ENCODE data around the gene PHYHD1. TPM values are rescaled to one million over a fixed set of nuclear protein-coding genes. Genes with fewer than 3 reads are reported as not detected.

The PHYHD1 gene
- total and polyA plus RNA-seq, 2 of the 13 experiments (the other 11 are each of a cell fraction or from before 2014, with no cell fraction given), result 10.6 to 25.3 TPM

Other genes starting within 250 kb of the PHYHD1 start
- 611 and 724 TPM in 2 replicates for gene SET, start 231.8 kb upstream of the PHYHD1 start, total RNA-seq (2016; rRNA removed; fragmentation: Illumina TruSeq; extraction: Trizol)
- gene SET, start 231.8 kb upstream of the PHYHD1 start, polyA plus RNA-seq (2011; rRNA removed), result 72.8 and 94.2 TPM in 2 replicates
- gene PKN3, start 218.5 kb upstream of the PHYHD1 start, total RNA-seq (2016; rRNA removed; fragmentation: Illumina TruSeq; extraction: Trizol), result 8.3 and 13.2 TPM in 2 replicates
- gene PKN3, start 218.5 kb upstream of the PHYHD1 start, polyA plus RNA-seq (2011; rRNA removed), result 9.2 and 10.5 TPM in 2 replicates
- gene ZDHHC12, start 196.9 kb upstream of the PHYHD1 start, total RNA-seq (2016; rRNA removed; fragmentation: Illumina TruSeq; extraction: Trizol), result 18.3 and 28.0 TPM in 2 replicates
- gene ZDHHC12, start 196.9 kb upstream of the PHYHD1 start, polyA plus RNA-seq (2011; rRNA removed), result 25.4 and 29.8 TPM in 2 replicates
- gene ZER1, start 149.1 kb upstream of the PHYHD1 start, total RNA-seq (2016; rRNA removed; fragmentation: Illumina TruSeq; extraction: Trizol), result 7.7 and 9.1 TPM in 2 replicates
- 40.0 and 43.9 TPM in 2 replicates for gene ZER1, start 149.1 kb upstream of the PHYHD1 start, polyA plus RNA-seq (2011; rRNA removed)
- 17.9 and 18.4 TPM in 2 replicates for gene TBC1D13, start 133.7 kb upstream of the PHYHD1 start, total RNA-seq (2016; rRNA removed; fragmentation: Illumina TruSeq; extraction: Trizol)
- 18.6 and 19.7 TPM in 2 replicates for gene TBC1D13, start 133.7 kb upstream of the PHYHD1 start, polyA plus RNA-seq (2011; rRNA removed)
- 26.3 and 28.7 TPM in 2 replicates for gene ENDOG, start 102.5 kb upstream of the PHYHD1 start, total RNA-seq (2016; rRNA removed; fragmentation: Illumina TruSeq; extraction: Trizol)
- 28.8 and 31.5 TPM in 2 replicates for gene ENDOG, start 102.5 kb upstream of the PHYHD1 start, polyA plus RNA-seq (2011; rRNA removed)
- gene SPOUT1, start 91.2 kb upstream of the PHYHD1 start, total RNA-seq (2016; rRNA removed; fragmentation: Illumina TruSeq; extraction: Trizol), result 39.0 and 39.7 TPM in 2 replicates
- 45.8 and 56.5 TPM in 2 replicates for gene SPOUT1, start 91.2 kb upstream of the PHYHD1 start, polyA plus RNA-seq (2011; rRNA removed)
- gene KYAT1, start 39.0 kb upstream of the PHYHD1 start, total RNA-seq (2016; rRNA removed; fragmentation: Illumina TruSeq; extraction: Trizol), result 5.6 and 9.2 TPM in 2 replicates
- 46.5 and 58.4 TPM in 2 replicates for gene KYAT1, start 39.0 kb upstream of the PHYHD1 start, polyA plus RNA-seq (2011; rRNA removed)
- gene LRRC8A, start 38.8 kb upstream of the PHYHD1 start, total RNA-seq (2016; rRNA removed; fragmentation: Illumina TruSeq; extraction: Trizol), result 10.0 and 16.1 TPM in 2 replicates
- gene LRRC8A, start 38.8 kb upstream of the PHYHD1 start, polyA plus RNA-seq (2011; rRNA removed), result 40.6 and 44.8 TPM in 2 replicates
- 10.3 and 18.7 TPM in 2 replicates for gene DOLK, start 26.6 kb downstream of the PHYHD1 start, total RNA-seq (2016; rRNA removed; fragmentation: Illumina TruSeq; extraction: Trizol)
- 15.4 and 19.2 TPM in 2 replicates for gene DOLK, start 26.6 kb downstream of the PHYHD1 start, polyA plus RNA-seq (2011; rRNA removed)
- 38.5 and 54.1 TPM in 2 replicates for gene NUP188, start 26.7 kb downstream of the PHYHD1 start, total RNA-seq (2016; rRNA removed; fragmentation: Illumina TruSeq; extraction: Trizol)
- gene NUP188, start 26.7 kb downstream of the PHYHD1 start, polyA plus RNA-seq (2011; rRNA removed), result 28.0 and 31.5 TPM in 2 replicates
- 10.5 and 24.0 TPM in 2 replicates for gene SH3GLB2, start 107.3 kb downstream of the PHYHD1 start, total RNA-seq (2016; rRNA removed; fragmentation: Illumina TruSeq; extraction: Trizol)
- gene SH3GLB2, start 107.3 kb downstream of the PHYHD1 start, polyA plus RNA-seq (2011; rRNA removed), result 40.6 and 68.0 TPM in 2 replicates
- 8.9 and 17.1 TPM in 2 replicates for gene MIGA2, start 115.6 kb downstream of the PHYHD1 start, total RNA-seq (2016; rRNA removed; fragmentation: Illumina TruSeq; extraction: Trizol)
- gene MIGA2, start 115.6 kb downstream of the PHYHD1 start, polyA plus RNA-seq (2011; rRNA removed), result 10.8 and 12.2 TPM in 2 replicates
- 15.1 and 34.1 TPM in 2 replicates for gene DOLPP1, start 160.1 kb downstream of the PHYHD1 start, total RNA-seq (2016; rRNA removed; fragmentation: Illumina TruSeq; extraction: Trizol)
- gene DOLPP1, start 160.1 kb downstream of the PHYHD1 start, polyA plus RNA-seq (2011; rRNA removed), result 20.9 and 21.0 TPM in 2 replicates
- 26.6 and 29.3 TPM in 2 replicates for gene CRAT, start 189.8 kb downstream of the PHYHD1 start, total RNA-seq (2016; rRNA removed; fragmentation: Illumina TruSeq; extraction: Trizol)
- gene CRAT, start 189.8 kb downstream of the PHYHD1 start, polyA plus RNA-seq (2011; rRNA removed), result 26.1 and 31.1 TPM in 2 replicates
- gene PTPA, start 190.4 kb downstream of the PHYHD1 start, total RNA-seq (2016; rRNA removed; fragmentation: Illumina TruSeq; extraction: Trizol), result 105 and 109 TPM in 2 replicates
- 79.3 and 86.0 TPM in 2 replicates for gene PTPA, start 190.4 kb downstream of the PHYHD1 start, polyA plus RNA-seq (2011; rRNA removed)